HepG2 (cell line): ENCODE measurements around the gene GRB7. TPM values are rescaled to one million over a fixed set of nuclear protein-coding genes. Genes with fewer than 3 reads are reported as not detected.

Experiments used
- CBFB ChIP-seq: sonication (generic); formaldehyde crosslinking; IDR thresholded peaks from 2 replicates; pipeline ENCODE4 v1.4.0; 2020; ENCODE audit warnings: missing genetic modification reagents
- CSRNP1 ChIP-seq: sonication (generic); formaldehyde crosslinking; IDR thresholded peaks from 2 replicates; pipeline ENCODE4 v1.8.1; 2023; ENCODE audit warnings: mild to moderate bottlenecking, missing genetic modification reagents
- HIVEP1 ChIP-seq: sonication (generic); formaldehyde crosslinking; IDR thresholded peaks from 2 replicates; pipeline ENCODE4 v1.4.0; 2020; ENCODE audit warnings: mild to moderate bottlenecking, missing genetic modification reagents
- NCOA2 ChIP-seq: sonication (generic); formaldehyde crosslinking; IDR thresholded peaks from 2 replicates; pipeline ENCODE4 v1.8.0; 2022; ENCODE audit warnings: inconsistent platforms
- REL ChIP-seq: sonication (generic); formaldehyde crosslinking; conservative IDR thresholded peaks from 2 replicates; pipeline ENCODE4 v1.8.0; 2022; ENCODE audit warnings: mild to moderate bottlenecking, missing genetic modification reagents, moderate library complexity
- TRIM22 ChIP-seq: fragments of 450-650 bp; IDR thresholded peaks from 2 replicates; pipeline ENCODE4 v1.6.1; 2017
- ZKSCAN1 ChIP-seq: fragments of 150-350 bp; IDR thresholded peaks from 2 replicates; pipeline ENCODE4 v1.6.1; 2014; ENCODE audit warnings: low read length
- ZNF263 ChIP-seq: sonication (generic); formaldehyde crosslinking; IDR thresholded peaks from 2 replicates; pipeline ENCODE4 v1.4.0; 2020; ENCODE audit warnings: missing genetic modification reagents
- ZNF674 ChIP-seq: sonication (generic); formaldehyde crosslinking; IDR thresholded peaks from 2 replicates; pipeline ENCODE4 v1.5.0; 2020; ENCODE audit warnings: low read depth, mild to moderate bottlenecking, missing genetic modification reagents
- ZSCAN12 ChIP-seq: sonication (generic); formaldehyde crosslinking; IDR thresholded peaks from 2 replicates; pipeline ENCODE4 v1.9.0; 2021; ENCODE audit warnings: mild to moderate bottlenecking, missing genetic modification reagents
- polyA plus RNA-seq, 8 experiments: library from polyadenylated mRNA; depleted of rRNA in 3 of 8; stranded (reverse) in 7 of 8; unstranded in 1 of 8; fragments of >200 nt; fragmentation: Illumina TruSeq in 4 of 8; extraction: Trizol in 4 of 8; gene quantifications; 2 replicates each; pipeline versions ENCODE4 v1.2.1 to v1.2.3, GENCODE V29; 2011 to 2016; ENCODE audit warnings: low read depth in 4 of 8, missing spikeins in 1 of 8, mixed read lengths in 1 of 8; ENCODE audit not compliant: insufficient read depth in 1 of 8
- total RNA-seq, 5 experiments: library from RNA; depleted of rRNA; stranded (reverse); fragments of >200 nt; fragmentation: Illumina TruSeq; extraction: Trizol; gene quantifications; 2 replicates each; pipeline ENCODE4 v1.2.3, GENCODE V29; 2016; ENCODE audit warnings: low read depth in 1 of 5
- TF ChIP-seq, protein P1 (sequence below): sonication (generic); formaldehyde crosslinking; IDR thresholded peaks from 2 replicates; pipeline ENCODE4 v1.4.0; 2020; ENCODE audit warnings: missing genetic modification reagents
- TF ChIP-seq, protein P2 (sequence below): IDR thresholded peaks from 2 replicates; pipeline ENCODE4 v1.6.1; 2012; ENCODE audit warnings: inconsistent platforms
- TF ChIP-seq, protein P3 (sequence below): sonication (generic); formaldehyde crosslinking; IDR thresholded peaks from one replicate; pipeline ENCODE4 v1.5.1; 2020; ENCODE audit warnings: mild to moderate bottlenecking, missing genetic modification reagents; ENCODE audit errors: not compliant biosample characterization
- TF ChIP-seq, protein P4 (sequence below): sonication (generic); formaldehyde crosslinking; IDR thresholded peaks from 2 replicates; pipeline ENCODE4 v1.8.0; 2023; ENCODE audit warnings: mild to moderate bottlenecking, missing genetic modification reagents

Gene GRB7
- total and polyA plus RNA-seq, 2 of the 13 experiments (the other 11 are each of a cell fraction or from before 2014, with no cell fraction given), result 60.2 to 77.7 TPM

- TF ChIP-seq ZNF263 (peak; percentile 31; the same call in 1 of the 2 replicates), HIVEP1 (no peak; the same call in none of the 2 replicates), NCOA2 (CRISPR knock-in tag) (peak; percentile 3; the same call in 1 of the 2 replicates), REL (CRISPR knock-in tag) (no peak), TRIM22 (no peak), CBFB (0 out of 2 replicates have a peak, but pooled peaks have one; percentile 34), ZSCAN12 (CRISPR knock-in tag) (no peak), ZNF674 (no peak), CSRNP1 (CRISPR knock-in tag) (peak; percentile 90; the same call in 1 of the 2 replicates), ZKSCAN1 (no peak)
- TF ChIP-seq, protein P1, sequence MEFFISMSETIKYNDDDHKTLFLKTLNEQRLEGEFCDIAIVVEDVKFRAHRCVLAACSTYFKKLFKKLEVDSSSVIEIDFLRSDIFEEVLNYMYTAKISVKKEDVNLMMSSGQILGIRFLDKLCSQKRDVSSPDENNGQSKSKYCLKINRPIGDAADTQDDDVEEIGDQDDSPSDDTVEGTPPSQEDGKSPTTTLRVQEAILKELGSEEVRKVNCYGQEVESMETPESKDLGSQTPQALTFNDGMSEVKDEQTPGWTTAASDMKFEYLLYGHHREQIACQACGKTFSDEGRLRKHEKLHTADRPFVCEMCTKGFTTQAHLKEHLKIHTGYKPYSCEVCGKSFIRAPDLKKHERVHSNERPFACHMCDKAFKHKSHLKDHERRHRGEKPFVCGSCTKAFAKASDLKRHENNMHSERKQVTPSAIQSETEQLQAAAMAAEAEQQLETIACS, result no peak
- TF ChIP-seq, protein P2, sequence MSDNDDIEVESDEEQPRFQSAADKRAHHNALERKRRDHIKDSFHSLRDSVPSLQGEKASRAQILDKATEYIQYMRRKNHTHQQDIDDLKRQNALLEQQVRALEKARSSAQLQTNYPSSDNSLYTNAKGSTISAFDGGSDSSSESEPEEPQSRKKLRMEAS, result peak; percentile 81
- TF ChIP-seq, protein P3, sequence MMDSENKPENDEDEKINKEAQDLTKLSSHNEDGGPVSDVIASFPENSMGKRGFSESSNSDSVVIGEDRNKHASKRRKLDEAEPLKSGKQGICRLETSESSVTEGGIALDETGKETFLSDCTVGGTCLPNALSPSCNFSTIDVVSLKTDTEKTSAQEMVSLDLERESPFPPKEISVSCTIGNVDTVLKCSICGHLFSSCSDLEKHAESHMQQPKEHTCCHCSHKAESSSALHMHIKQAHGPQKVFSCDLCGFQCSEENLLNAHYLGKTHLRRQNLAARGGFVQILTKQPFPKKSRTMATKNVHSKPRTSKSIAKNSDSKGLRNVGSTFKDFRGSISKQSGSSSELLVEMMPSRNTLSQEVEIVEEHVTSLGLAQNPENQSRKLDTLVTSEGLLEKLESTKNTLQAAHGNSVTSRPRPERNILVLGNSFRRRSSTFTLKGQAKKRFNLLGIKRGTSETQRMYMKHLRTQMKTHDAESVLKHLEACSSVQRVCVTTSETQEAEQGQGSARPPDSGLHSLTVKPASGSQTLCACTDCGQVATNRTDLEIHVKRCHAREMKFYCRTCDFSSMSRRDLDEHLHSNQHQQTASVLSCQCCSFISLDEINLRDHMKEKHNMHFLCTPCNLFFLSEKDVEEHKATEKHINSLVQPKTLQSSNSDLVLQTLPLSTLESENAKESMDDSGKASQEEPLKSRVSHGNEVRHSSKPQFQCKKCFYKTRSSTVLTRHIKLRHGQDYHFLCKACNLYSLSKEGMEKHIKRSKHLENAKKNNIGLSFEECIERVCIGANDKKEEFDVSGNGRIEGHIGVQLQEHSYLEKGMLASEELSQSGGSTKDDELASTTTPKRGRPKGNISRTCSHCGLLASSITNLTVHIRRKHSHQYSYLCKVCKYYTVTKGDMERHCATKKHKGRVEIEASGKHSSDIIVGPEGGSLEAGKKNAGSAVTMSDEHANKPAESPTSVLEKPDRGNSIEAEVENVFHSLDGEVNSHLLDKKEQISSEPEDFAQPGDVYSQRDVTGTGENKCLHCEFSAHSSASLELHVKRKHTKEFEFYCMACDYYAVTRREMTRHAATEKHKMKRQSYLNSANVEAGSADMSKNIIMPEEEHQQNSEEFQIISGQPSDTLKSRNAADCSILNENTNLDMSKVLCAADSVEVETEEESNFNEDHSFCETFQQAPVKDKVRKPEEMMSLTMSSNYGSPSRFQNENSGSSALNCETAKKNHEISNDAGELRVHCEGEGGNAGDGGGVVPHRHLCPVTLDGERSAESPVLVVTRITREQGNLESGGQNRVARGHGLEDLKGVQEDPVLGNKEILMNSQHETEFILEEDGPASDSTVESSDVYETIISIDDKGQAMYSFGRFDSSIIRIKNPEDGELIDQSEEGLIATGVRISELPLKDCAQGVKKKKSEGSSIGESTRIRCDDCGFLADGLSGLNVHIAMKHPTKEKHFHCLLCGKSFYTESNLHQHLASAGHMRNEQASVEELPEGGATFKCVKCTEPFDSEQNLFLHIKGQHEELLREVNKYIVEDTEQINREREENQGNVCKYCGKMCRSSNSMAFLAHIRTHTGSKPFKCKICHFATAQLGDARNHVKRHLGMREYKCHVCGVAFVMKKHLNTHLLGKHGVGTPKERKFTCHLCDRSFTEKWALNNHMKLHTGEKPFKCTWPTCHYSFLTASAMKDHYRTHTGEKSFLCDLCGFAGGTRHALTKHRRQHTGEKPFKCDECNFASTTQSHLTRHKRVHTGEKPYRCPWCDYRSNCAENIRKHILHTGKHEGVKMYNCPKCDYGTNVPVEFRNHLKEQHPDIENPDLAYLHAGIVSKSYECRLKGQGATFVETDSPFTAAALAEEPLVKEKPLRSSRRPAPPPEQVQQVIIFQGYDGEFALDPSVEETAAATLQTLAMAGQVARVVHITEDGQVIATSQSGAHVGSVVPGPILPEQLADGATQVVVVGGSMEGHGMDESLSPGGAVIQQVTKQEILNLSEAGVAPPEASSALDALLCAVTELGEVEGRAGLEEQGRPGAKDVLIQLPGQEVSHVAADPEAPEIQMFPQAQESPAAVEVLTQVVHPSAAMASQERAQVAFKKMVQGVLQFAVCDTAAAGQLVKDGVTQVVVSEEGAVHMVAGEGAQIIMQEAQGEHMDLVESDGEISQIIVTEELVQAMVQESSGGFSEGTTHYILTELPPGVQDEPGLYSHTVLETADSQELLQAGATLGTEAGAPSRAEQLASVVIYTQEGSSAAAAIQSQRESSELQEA (CRISPR knock-in tag), result peak; percentile 27
- TF ChIP-seq, protein P4, sequence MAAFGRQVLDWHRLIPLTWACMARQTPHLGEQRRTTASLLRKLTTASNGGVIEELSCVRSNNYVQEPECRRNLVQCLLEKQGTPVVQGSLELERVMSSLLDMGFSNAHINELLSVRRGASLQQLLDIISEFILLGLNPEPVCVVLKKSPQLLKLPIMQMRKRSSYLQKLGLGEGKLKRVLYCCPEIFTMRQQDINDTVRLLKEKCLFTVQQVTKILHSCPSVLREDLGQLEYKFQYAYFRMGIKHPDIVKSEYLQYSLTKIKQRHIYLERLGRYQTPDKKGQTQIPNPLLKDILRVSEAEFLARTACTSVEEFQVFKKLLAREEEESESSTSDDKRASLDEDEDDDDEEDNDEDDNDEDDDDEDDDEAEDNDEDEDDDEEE, result no peak
Measured at GRCh38 chr17:39702901-39703893, 34.5 kb upstream of the GRB7 start (continued).
